HG03378 (cell line): ENCODE data around the gene FGFBP2.

Source experiments
- ATAC-seq: cut with Tn5 transposase; IDR thresholded peaks from one replicate; pipeline ENCODE4 v1.9.1; 2021; ENCODE audit warnings: mild to moderate bottlenecking, moderate library complexity; ENCODE audit not compliant: unreplicated experiment

FGFBP2 gene, protein sequence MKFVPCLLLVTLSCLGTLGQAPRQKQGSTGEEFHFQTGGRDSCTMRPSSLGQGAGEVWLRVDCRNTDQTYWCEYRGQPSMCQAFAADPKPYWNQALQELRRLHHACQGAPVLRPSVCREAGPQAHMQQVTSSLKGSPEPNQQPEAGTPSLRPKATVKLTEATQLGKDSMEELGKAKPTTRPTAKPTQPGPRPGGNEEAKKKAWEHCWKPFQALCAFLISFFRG

DNA sequence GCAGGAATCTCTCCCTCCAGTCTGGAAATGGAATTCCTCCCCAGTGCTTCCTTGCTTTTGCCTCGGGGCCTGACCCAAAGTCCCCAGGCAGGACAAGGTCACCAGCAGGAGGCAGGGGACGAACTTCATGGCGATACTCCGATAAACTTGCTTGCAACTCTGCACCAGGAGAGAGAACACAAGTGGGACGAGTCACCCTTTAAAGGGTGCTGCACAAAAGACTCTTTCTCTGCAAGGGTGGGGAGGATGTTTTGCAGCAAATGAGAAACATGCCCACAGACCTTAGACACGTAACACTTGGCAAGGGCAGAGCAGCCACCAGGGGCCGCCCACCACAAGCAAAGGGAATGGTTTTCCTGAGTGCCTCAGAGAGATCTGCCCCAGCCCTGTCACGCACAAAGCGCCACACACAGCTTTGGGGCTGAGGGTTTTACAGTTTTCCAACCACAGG lies at the start of gene FGFBP2:
TSS of gene FGFBP2 (minus strand) at position 175 of the 451 bp plus-strand sequence. CDS start at position 129, 46 bp downstream.
- ATAC-seq, result peak; percentile 59

DNA sequence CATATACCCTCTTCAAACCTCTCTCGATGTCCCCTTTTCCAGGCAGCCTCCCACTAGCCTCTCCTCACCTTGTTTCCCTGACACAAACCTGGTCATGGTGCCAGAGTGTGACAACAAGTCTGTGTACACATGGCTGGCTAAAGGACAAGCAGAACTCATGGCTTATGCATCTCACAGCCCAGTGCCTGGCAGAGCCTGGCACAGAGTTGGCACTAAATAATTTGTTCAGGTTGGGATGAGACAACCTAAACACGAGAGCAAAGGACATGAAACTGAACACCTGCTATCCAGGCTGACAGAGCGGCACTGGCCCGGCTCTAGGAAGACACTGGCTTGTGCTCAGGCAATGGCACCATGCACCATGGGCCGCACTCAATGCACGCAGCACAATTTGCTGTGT lies 48.2 kb upstream of the FGFBP2 start:
- no peak for ATAC-seq

DNA sequence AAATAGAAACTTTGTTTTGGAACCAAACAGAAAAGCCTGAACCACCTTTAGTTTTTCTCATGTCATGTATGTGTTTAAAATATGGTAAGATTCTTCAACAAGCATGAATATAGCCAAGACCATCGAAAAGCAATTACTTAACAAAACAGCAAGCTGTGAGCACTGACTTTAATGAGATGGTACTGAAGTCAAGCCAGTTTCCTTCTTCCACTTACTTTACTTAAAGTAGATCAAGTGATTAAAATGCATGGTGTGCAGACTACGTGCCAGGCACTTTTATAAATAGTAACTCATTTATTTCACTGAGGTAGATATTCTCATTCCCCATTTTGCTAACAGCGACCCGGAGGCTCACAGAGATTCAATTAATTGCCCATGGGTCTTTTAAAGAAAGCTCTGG lies 46.2 kb upstream of the FGFBP2 start:
- ATAC-seq, result no peak

GRCh38 chr4:16007471-16008095 lies 44.6 kb upstream of the FGFBP2 start:
- no peak for ATAC-seq

DNA sequence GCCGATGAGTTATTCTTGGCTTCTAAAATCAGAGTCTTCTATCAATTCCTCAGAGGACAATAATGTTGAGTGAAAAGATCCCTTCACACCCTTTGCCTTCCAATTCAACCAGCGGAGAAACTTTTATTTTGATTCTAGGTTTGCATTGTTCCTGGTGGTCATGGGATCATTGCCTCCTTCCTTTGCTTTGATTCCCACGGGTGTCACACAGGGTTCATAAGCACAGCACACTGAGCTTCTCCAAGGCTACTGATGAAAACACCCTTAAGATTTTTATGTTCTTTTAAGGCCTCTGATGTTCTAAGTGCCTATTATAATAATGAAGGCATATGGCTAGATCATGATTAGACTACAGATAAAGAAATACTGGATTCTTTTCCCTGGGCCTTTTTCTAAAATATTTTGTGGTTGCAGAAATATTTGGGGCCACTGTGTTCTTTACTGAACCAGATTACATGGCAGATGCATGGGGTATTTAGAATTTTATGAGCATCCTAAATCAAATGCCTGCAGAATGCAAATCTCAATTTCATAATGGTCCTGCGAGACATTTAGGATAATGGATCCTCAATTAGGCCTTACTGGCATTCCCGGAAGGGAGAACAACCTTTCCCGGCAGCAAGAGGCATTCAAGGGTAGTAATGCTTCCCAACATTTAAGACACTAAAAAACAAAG lies 43.9 kb upstream of the FGFBP2 start:
- ATAC-seq, result no peak

DNA sequence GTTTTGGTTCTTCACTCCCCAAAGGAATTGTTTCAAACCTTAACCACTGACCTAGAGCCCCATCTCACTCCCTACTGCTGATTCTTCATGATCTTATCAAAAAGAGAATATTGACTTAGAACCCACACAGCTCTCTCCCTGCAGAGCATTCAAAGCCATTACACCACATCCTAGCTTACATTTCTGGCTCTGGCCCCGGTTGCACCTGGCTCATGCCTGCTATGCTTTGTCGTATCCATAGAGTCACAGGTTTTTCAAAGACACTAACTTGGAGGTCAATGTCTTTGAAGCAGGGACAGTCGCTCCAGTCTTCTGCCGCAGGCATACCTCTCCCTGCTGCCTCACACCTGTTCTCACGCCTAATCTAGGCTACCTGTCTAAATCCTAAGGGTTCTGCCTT lies 42.7 kb upstream of the FGFBP2 start:
- no peak for ATAC-seq

DNA sequence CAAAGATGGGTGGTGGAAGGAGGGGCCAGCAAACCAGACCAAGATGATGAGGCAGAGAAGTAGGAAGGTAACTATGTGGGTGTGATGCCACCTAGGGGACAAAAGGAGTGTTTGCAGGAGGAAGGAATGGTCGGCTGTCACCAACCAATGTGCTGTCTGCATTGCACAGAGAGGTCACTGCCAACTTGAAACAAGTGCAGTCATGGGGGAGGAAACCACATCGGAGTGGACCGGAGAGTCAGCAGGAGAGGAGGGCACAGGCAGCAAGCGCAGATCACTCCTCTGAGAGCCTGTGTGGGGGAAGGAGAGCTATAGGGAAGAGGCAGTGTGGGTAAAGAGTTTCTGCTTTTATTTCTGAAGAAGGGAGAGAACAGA lies 38.5 kb upstream of the FGFBP2 start:
- ATAC-seq, result peak; percentile 96

DNA sequence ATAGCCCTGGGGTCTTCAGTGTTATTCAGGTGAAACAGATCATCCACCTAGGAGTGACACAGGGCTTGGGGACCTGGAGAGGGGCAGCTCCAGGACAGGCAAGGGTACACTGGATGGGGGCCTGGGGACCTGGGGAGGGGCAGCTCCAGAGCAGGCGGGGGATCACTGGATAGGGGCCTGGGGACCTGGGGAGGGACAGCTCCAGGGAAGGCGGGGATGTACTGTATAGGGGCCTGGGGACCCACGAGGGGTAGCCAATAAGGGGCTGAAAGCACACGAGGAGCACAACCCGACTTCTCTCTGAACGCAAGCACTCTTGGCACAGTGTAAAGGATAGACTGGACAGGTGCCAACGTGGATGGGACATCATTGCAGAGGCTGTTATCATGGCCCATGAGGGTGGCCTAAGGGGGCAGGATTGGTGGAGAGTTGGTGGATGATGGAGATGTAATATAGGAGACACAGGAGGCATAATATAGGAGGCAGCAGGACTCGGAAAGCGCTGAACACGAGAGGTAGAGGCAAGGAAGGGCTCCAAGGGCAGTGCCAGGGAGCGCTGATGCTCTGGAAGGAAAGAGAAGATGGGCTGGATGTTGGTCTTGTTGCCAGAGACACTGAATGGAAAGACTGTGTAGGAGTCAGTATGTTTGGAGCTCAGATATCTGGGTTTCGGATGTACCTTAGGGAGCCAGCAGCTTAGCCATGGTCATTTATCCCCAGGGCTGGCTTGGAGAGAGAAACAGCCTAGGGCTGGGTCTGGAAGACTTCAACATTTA lies 37.9 kb upstream of the FGFBP2 start:
- no peak for ATAC-seq

GRCh38 chr4:15996773-15997172 lies 33.8 kb upstream of the FGFBP2 start:
- no peak for ATAC-seq

GRCh38 chr4:15995826-15996225 lies 32.9 kb upstream of the FGFBP2 start:
- no peak for ATAC-seq

GRCh38 chr4:15992167-15992485 lies 29.2 kb upstream of the FGFBP2 start:
- no peak for ATAC-seq

GRCh38 chr4:15990570-15991285 lies 27.8 kb upstream of the FGFBP2 start:
- no peak for ATAC-seq

DNA sequence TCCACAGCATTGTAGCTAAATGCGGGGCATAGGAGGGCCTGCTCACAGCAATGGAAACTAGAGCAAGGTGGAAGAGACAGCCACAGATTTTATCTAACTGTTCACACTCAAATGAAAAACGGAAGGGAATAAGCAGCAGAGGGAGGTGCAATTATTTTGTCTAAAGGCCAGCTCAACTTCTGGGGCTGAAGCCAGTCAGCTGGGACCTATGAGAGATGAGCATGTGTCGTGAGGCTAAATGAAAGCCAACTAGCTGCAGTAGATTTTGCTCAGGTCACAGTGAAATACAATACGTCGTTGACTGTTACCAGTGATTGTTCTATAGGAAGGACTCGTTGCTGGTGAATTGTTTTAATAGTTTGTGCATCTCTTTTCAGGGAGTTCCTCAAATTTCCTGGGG lies 26.4 kb upstream of the FGFBP2 start:
- ATAC-seq, result no peak

DNA sequence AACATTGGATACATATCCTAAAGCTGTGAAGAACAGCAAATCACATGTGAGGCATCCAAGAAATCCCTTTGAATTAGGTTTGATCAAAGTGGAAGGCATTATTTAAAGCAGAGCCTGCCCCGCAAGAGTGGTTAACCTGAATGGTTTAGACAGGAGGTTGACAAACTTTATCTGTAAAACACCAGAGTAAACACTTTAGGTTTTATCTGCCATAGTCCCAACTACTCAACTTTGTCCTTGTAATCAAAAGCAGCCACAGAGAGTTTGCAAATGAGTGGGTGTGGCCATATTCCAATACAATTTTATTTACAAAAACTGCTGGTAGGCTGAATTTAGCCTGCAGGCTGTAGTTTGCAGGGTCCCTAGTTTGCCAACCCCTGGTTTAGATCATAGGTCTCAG lies 25.2 kb upstream of the FGFBP2 start:
- ATAC-seq, result no peak

GRCh38 chr4:15986907-15987306 lies 23.9 kb upstream of the FGFBP2 start:
- no peak for ATAC-seq

- ATAC-seq, result no peak
Observed at GRCh38 chr4:15983610-15984009, 20.6 kb upstream of the FGFBP2 start.

- ATAC-seq, result no peak
Observed at GRCh38 chr4:15982842-15983524, 20.0 kb upstream of the FGFBP2 start.

GRCh38 chr4:15976456-15977447 lies 13.8 kb upstream of the FGFBP2 start:
- ATAC-seq, result no peak

DNA sequence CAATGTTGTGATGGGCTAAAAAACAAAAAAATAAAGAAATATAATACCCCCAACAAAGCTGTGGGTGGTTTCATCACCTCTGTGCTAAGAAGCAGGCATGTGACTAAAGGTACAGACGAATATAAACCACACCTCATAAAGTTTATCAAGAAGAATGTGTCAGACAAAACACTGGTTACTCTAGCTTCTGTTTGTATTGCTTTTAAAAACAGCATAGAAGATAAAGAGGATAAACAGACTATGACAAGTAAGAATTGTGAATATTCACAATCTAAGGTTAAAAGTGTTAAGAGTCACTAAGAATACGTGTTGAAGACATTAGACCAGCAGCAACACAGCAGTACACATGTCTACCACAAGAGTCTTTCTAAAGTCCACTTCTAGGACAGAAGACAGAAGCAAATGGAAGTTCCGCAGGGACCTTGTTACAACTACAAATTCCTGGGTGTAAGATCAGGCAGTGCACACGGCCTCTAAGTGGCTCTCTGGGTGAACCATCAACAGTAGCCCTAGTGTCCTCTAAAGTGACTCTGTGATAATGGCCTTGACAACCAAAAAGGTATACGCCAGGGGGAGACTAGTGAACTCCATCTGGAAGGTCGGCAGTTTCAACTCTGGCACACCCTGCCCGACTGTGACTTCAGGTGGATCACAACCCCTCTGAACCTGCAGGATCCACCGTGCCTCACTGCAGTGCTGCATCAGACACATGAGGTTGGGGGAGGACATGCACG lies 8.3 kb upstream of the FGFBP2 start:
- no peak for ATAC-seq
